Smooth muscle cell (in vitro differentiated cells): ENCODE results near the gene THOC7. TPM values are rescaled to one million over a fixed set of nuclear protein-coding genes. Genes with fewer than 3 reads are reported as not detected.

Experiments used
- DNase-seq: peaks from one replicate; lab custom pipeline; 2025; ENCODE audit not compliant: unreplicated experiment; lab: John Stamatoyannopoulos, UW
- H2AFZ ChIP-seq: fragments of 200-600 bp; sonication (generic); 2 replicates; pipeline ENCODE4 v1.6.0; 2016; ENCODE audit warnings: antibody characterized with exemption, low read depth, mild to moderate bottlenecking
- H3F3A ChIP-seq: fragments of 200-600 bp; sonication (generic); 2 replicates; pipeline ENCODE4 v1.6.0; 2017; ENCODE audit warnings: antibody characterized with exemption, low read depth
- H3K27ac ChIP-seq: fragments of 200-600 bp; sonication (generic); 2 replicates; pipeline ENCODE4 v1.5.1; 2016; ENCODE audit warnings: low read depth, mild to moderate bottlenecking
- H3K27me3 ChIP-seq: fragments of 200-600 bp; sonication (generic); 2 replicates; pipeline ENCODE4 v1.6.1; 2016; ENCODE audit warnings: low read depth, mild to moderate bottlenecking
- H3K36me3 ChIP-seq: fragments of 200-600 bp; sonication (generic); 2 replicates; pipeline ENCODE4 v1.5.1; 2016; ENCODE audit warnings: low read depth
- H3K4me1 ChIP-seq: fragments of 200-600 bp; sonication (generic); 2 replicates; pipeline ENCODE4 v1.5.1; 2016; ENCODE audit warnings: low read depth
- H3K4me2 ChIP-seq: fragments of 200-600 bp; sonication (generic); 2 replicates; pipeline ENCODE4 v1.6.0; 2016; ENCODE audit warnings: mild to moderate bottlenecking
- H3K4me3 ChIP-seq: fragments of 200-600 bp; sonication (generic); 2 replicates; pipeline ENCODE4 v1.5.1; 2016; ENCODE audit warnings: mild to moderate bottlenecking
- H3K79me2 ChIP-seq: fragments of 200-600 bp; sonication (generic); 2 replicates; pipeline ENCODE4 v1.6.0; 2016; ENCODE audit warnings: low read depth, mild to moderate bottlenecking
- H3K9ac ChIP-seq: fragments of 200-600 bp; sonication (generic); 2 replicates; pipeline ENCODE4 v1.6.0; 2016; ENCODE audit warnings: low read depth
- H3K9me3 ChIP-seq: fragments of 200-600 bp; sonication (generic); replicated peaks from 2 replicates; pipeline ENCODE4 v1.5.1; 2016; ENCODE audit warnings: low read depth
- H4K20me1 ChIP-seq: fragments of 200-600 bp; sonication (generic); 2 replicates; pipeline ENCODE4 v1.6.0; 2016; ENCODE audit warnings: low read depth
- WGBS: methylation state at CpG from one replicate; pipeline ENCODE4 v1.1.7; 2016; ENCODE audit warnings: low lambda C conversion rate; 5-methylcytosine and 5-hydroxymethylcytosine counted together
- polyA plus RNA-seq: library from polyadenylated mRNA; unstranded; fragments of >200 nt; fragmentation: Nextera tagmentation; extraction: Ambion mirVana; gene quantifications from 2 replicates; pipeline ENCODE4 v1.2.1, GENCODE V29; 2016
- total RNA-seq: library from RNA; depleted of rRNA; stranded (reverse); fragments of >200 nt; gene quantifications from 2 replicates; pipeline ENCODE4 v1.2.3, GENCODE V29; 2014
- TF ChIP-seq, protein P1 (sequence below): fragments of 200-600 bp; sonication (generic); IDR thresholded peaks from 2 replicates; pipeline ENCODE4 v1.5.1; 2017; ENCODE audit warnings: borderline replicate concordance, mild to moderate bottlenecking, antibody characterized with exemption; ENCODE audit not compliant: insufficient read depth, poor library complexity, severe bottlenecking

The THOC7 gene
- total and polyA plus RNA-seq, 2 experiments from 2014 or later = 57.3 to 59.9 TPM

DNA sequence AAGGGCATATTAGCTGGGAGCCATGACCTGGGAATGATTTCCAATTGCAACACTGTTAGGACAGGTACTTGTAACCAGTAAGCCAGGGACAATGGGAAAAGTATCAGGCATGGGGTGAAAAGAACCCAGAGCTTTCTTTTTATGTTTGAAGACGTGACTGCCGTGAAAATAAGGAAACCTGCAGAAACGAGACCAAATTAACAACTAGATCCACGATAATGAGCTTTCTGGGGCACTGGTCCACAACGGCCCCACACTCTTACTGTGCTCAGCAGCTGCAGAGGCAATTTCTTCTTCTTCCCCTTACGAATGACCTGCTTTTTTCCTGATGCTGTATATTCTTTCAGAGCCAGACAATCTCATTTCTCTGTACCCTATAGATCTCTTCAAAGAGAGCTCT, 33.1 kb downstream of the THOC7 start:
- Histone ChIP-seq H3K36me3 (peaks cover 11% of the 10 kb centered on the region), H3K9me3 (no peaks in the 10 kb centered on the region)
- 90% methylated on average over 6 of the region's 6 CpGs for WGBS

DNA sequence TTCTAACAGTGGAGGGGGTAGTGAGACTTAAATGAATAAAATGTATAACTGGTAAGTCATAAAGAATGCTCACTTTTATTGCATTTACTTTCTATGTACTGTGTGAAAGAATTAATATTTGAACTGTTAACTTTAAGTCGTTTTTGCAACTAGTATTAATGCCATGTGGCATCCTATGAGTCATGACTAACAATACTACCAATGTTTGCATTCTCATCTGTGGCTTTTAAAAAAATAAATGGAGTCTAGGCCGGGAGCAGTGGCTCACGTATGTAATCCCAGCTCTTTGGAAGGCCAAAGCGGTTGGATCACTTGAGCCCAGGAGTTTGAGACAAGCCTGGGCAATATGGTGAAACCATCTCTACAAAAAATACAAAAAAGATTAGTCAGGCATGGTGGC, 39.3 kb downstream of the THOC7 start:
- Histone ChIP-seq H3K79me2 (no peaks in the 10 kb centered on the region), H2AFZ (no peak overlapping the region), H3K9me3 (no peaks in the 10 kb centered on the region), H3K4me2 (no peak overlapping the region), H3K27ac (peak overlapping the region; percentile 51), H4K20me1 (no peaks in the 10 kb centered on the region), H3K4me3 (no peak overlapping the region), H3K4me1 (peaks cover 4% of the 10 kb centered on the region), H3K27me3 (no peaks in the 10 kb centered on the region), H3F3A (peaks cover 6% of the 10 kb centered on the region), H3K36me3 (no peaks in the 10 kb centered on the region), H3K9ac (no peak overlapping the region)
- DNase-seq = no peak
- TF ChIP-seq, protein P1, sequence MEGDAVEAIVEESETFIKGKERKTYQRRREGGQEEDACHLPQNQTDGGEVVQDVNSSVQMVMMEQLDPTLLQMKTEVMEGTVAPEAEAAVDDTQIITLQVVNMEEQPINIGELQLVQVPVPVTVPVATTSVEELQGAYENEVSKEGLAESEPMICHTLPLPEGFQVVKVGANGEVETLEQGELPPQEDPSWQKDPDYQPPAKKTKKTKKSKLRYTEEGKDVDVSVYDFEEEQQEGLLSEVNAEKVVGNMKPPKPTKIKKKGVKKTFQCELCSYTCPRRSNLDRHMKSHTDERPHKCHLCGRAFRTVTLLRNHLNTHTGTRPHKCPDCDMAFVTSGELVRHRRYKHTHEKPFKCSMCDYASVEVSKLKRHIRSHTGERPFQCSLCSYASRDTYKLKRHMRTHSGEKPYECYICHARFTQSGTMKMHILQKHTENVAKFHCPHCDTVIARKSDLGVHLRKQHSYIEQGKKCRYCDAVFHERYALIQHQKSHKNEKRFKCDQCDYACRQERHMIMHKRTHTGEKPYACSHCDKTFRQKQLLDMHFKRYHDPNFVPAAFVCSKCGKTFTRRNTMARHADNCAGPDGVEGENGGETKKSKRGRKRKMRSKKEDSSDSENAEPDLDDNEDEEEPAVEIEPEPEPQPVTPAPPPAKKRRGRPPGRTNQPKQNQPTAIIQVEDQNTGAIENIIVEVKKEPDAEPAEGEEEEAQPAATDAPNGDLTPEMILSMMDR = no peak
- 35% methylated on average over 4 of the region's 4 CpGs for WGBS

More for the DNA sequence above, 33.1 kb downstream of the THOC7 start:
- Histone ChIP-seq H3K9ac (no peak overlapping the region), H4K20me1 (no peaks in the 10 kb centered on the region), H2AFZ (no peak overlapping the region), H3K4me3 (no peak overlapping the region), H3K27me3 (no peaks in the 10 kb centered on the region), H3K79me2 (no peaks in the 10 kb centered on the region), H3K27ac (no peak overlapping the region), H3K4me1 (no peaks in the 10 kb centered on the region), H3F3A (no peaks in the 10 kb centered on the region), H3K4me2 (no peak overlapping the region)
- TF ChIP-seq, protein P1 = no peak
- DNase-seq = no peak

DNA sequence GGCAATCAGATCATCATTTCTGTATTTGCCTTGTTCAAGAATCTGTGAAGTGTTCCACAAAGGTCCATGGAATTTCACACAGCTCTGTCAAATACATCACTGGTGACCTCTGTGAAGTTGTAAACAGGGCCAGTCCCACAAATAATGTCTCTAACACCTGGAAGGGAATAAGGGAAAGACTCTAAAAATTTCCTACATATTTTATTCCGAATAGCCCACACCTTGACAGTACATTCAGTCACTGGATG, 44.5 kb downstream of the THOC7 start, which contains the start of gene C3orf49:
Gene C3orf49 (plus strand): TSS at position 149 of the 248 bp plus-strand sequence. CDS start 173 bp downstream, outside the sequence.
- Histone ChIP-seq H3K27me3 (no peaks in the 10 kb centered on the region), H3K36me3 (no peaks in the 10 kb centered on the region), H3K27ac (no peak within 1 kb of the TSS), H3F3A (no peaks in the 10 kb centered on the region), H4K20me1 (no peaks in the 10 kb centered on the region), H3K9ac (no peak within 1 kb of the TSS), H3K4me2 (no peak within 1 kb of the TSS), H3K79me2 (no peaks in the 10 kb centered on the region), H2AFZ (no peak within 1 kb of the TSS), H3K4me3 (no peak within 1 kb of the TSS), H3K4me1 (no peaks in the 10 kb centered on the region), H3K9me3 (no peaks in the 10 kb centered on the region)
- WGBS = 96% methylated on average over 1 of the region's 1 CpG
- TF ChIP-seq, protein P1 = no peak
- DNase-seq = no peak

DNA sequence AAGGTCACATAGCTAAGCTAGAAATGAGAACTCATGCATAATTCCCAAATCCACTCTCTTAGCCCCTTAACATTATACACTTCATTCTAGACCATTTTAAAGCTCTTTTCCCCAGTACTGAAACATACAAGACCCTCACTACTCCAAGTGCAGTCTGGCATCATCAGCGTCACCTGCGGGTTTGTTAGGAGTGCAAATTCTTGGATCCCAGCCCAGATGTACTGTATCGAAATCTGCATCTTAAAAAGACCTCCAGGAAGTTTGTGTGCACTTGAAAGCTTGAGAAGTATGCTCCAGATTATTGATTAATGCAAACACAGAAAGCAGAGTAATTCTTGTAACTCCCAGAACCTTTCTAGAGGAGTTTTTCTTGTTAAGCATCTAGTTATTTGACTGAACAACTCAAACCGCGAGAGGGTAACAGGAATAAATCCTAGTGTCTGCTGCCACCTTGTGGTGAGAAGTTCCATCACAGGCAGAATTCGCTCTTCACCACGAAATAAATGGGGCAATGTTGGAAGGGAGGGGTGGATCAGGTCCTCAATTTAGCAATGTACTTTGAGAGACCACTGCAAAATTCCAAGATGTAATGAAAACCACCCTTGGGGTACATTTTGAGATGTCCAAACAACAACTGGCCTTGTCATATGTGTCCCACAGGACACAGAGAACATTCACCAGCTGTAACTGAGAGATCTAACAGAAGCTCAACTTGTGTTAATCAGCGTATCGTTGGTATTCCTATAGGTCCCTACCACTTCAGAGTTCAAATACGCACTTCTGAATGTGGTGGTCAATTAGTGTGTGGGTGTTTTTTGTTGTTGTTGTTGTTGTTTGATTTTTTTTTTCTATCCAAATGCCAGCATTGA, 45.1 kb downstream of the THOC7 start:
- Histone ChIP-seq H3K79me2 (no peaks in the 10 kb centered on the region), H3K27me3 (no peaks in the 10 kb centered on the region), H4K20me1 (no peaks in the 10 kb centered on the region), H3K9ac (no peak overlapping the region), H3K4me3 (no peak overlapping the region), H3F3A (no peaks in the 10 kb centered on the region), H3K36me3 (no peaks in the 10 kb centered on the region), H3K27ac (no peak overlapping the region), H3K4me2 (no peak overlapping the region), H2AFZ (no peak overlapping the region), H3K4me1 (no peaks in the 10 kb centered on the region), H3K9me3 (no peaks in the 10 kb centered on the region)
- WGBS = 52% methylated on average over 10 of the region's 10 CpGs
- peak; percentile 1 for DNase-seq
- TF ChIP-seq, protein P1 = peak; percentile 89
